HG02798 (cell line): ENCODE data around the gene PRR22.
A peak's percentile ranks its signal among the peaks of the same experiment; 100 is the strongest.

Source experiments
- ATAC-seq: cut with Tn5 transposase; IDR thresholded peaks from one replicate; pipeline ENCODE4 v1.9.1; 2021; ENCODE audit warnings: mild to moderate bottlenecking; ENCODE audit not compliant: unreplicated experiment, poor library complexity

The PRR22 gene

DNA sequence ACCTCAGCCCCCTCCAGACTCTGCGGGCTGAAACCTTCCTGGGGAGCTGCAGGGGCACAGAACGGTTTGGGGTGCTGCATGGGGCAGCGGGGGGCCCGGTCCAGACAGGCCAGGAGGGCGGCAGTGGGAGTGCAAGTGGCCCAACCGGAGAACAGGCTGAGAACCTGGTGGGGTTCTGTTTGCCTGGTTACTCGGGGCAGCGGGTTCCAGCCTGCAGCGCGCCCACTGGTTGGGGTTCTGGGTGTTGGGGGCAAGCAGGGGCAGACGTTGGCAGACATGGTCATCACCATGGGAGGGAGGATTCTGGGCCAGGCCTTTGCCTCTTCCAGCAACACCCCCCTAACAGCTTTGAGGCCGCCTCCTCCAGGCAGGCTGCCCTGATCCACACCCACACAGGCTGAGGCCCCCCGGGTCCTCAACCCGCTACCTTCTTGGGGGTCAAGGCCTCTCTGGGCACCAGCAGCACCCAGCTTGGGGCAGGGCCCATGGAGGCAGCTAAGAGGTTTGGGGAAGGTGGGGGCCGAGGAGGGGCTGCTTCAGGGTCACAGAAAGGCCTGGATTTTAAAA, at the start of gene PRR22:
Gene PRR22, minus strand, starts transcription at position 166 of the 567 bp plus-strand sequence. Its CDS starts 86 bp downstream, at position 80.
- no peak for ATAC-seq

DNA sequence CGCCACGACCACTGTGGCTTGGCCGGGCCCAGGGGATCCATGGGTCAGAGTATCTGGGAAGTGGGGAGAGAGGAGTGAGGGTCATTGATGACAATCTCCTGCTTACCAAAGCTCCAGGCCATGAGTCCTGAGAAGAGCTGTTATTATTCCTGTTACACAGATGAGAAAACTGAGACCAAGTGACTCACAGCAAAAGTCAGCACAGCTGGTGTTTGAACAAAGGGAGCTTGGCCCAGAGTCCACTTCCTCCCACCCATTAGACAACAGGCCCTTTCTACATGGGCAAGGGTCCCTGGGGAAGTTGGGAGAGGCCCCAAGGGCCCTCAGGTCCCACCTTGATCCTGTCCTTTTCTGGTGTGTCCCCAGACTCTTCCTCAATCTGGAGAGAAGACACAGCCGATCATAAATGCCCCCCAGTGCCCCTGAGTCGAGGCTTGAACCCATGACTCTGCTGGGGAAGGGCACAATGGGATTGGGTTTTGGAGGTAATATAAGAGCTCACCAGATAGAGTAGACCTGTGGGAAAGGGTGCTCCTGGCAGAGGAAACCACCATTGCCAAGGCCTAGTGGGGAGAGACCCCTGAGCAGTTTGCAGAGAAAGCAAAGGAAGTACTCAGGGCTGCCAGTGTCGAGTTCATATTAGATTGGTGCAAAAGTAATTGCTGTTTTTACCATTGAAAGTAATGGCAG, 48.1 kb upstream of the PRR22 start:
- ATAC-seq: no peak

DNA sequence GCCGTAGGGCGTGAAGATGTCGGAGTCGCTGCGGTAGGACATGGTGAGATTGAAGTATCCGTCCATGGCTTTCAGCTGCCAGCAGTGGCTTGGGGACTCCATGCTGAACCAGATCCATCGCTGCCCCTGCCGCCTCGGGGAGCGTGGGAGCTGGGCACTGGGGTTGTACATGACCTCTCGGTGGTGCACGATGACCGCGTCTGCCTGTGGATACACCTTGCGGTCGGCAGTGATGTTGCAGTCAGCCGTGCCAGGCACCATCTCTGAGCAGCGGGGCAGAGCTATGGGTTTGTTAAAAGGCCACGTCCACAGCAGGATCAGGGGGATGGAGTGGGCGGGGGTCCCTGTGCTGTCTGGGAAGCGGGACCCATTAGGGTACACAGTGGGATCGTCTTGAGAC, 47.5 kb upstream of the PRR22 start:
- ATAC-seq: no peak

DNA sequence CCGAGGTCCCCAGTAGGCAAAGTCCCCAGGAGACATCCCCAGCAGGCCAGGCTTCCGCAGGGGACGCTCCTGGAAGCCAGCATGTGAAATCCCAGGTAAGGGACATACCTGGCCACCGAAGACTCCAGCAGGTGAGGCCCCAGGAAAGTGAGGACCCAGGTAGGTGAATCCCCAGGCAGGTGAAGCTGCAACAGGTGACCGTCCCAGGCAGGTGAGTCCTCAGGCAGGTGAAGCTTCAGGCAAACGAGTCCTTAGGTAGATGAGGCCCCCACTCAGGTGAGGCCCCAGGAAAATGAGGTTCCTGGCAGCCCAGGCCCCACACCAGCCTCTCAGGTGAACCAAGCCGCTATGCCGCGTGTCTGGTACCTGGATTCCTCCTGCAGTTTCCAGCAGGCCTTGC, 46.6 kb upstream of the PRR22 start:
- ATAC-seq: no peak

DNA sequence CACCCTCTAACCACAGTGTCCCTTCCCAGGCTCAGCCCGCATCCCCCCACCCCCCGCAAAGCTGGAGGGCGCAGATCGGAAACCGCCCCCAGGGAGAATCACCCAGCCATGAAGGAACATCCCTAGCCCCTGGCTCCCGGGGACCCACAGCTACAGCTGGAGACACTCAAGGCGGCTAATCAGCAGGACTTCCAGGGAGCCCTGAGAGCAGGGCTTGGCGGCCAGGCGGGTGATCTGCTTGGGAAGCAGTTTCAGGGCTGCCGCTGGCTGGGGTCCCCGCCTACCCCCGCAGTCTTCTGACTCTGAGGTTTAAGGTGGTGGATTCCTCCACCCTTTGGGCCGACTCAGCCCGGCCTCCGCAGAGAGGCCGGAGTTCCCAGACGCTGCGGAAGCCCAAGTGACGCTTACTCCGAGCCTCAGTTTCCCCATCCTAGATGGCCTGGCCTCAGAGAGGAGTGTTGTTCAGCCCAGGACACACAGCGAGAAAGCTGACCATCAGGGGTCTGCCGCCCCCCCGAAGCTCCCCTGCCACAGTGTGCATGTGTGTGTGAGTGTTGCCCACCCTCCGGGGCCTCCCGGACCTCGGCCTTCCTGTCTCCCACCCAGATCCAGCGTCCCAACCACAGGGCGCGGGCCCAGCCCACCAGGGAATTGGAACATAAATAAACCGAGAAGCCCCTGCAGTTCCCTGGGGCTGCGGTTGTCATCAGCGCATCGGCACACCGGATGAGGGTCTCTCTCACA, 45.2 kb upstream of the PRR22 start:
- ATAC-seq: no peak

DNA sequence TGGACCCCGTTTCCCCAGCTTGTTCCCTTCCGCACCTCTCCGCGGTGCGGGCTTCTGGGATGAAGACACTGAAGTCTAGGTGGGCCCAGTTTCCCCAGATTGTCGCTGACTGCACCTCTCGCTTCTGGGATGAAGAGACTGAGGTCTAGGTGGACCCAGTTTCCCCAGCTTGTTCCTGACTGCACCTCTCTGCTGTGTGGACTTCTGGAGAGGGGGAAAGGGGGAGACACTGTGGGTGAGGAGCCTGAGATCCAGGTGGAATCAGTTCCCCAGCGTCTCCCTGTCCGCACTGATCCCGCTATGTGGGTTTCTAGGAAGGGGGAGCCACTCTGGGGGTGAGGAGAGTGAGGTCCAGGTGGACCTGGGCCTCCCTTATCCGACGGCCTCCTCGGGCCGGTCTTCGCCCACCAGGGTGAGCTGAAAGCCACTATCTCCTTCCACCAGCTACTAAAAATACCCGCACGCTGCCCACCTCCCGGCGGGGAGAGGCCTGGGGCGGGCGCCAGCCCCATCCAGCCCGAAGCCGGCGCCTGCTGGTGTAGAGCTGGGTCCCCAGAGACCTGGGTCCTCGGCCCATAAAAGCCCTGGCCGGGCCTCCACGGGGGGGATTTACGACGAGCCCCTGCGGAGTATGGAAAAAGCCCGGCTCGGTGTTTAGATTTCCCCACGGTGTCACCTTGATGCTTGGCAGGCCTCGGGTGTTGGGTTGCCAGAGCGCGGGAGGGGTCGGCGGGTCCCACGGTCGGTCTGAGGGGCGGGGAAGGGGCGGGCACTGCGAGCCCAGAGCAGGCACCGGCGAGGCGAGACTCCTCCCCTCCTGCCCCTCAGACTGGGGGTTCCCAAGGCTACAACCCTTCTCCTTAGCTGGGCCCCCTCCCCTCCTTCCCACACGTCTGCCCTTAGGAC, 44.4 kb upstream of the PRR22 start:
- no peak for ATAC-seq

DNA sequence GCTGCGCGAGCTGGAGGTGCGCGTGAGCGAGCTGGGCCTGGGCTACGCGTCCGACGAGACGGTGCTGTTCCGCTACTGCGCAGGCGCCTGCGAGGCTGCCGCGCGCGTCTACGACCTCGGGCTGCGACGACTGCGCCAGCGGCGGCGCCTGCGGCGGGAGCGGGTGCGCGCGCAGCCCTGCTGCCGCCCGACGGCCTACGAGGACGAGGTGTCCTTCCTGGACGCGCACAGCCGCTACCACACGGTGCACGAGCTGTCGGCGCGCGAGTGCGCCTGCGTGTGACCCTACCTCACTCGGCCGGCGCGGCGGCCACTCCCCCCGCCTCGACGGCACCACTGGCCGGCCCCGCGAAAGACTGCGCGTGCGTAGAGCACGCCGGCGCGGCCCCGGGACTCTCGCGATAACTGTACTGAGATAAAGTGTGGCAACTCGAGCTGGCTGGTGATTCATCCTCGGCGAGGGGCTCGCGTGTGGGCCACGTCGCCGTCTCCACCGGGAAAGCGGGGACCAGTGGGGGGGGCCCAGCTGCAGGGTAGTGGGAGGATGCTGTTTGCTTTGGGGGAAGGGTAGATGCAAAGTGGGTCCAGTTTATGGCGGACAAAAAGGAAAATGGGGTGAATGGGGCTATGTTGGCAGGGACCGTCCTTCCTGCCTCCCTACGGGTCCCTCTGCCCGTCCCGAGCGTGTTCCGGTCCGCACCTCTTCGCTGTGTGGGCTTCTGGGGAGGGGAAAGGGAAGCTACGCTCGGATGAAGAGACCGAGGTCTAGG, 43.5 kb upstream of the PRR22 start:
- ATAC-seq: peak; percentile 74

DNA sequence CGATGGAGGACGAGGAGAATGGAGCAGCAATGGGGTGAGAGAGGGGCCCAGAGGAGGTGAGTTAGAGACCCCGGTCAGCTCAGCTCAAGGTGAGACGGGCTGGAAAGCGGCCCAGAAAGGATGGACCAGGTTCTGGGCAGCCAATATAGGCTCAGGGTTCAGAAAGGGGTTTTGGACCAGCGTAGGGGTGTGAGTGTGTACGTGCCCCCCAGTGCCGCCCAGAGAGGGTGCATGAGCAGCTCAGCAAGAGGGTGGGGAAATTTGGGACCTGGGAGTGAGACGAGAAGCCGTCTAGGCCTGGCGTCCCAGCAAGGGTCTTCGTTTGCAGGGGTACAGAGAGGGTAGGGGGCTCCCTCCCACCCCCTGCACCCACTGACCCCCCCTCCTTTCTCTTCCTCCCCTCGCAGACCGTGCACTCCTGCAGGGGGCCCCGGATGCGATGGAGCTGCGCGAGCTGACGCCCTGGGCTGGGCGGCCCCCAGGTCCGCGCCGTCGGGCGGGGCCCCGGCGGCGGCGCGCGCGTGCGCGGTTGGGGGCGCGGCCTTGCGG, 42.9 kb upstream of the PRR22 start:
- no peak for ATAC-seq

DNA sequence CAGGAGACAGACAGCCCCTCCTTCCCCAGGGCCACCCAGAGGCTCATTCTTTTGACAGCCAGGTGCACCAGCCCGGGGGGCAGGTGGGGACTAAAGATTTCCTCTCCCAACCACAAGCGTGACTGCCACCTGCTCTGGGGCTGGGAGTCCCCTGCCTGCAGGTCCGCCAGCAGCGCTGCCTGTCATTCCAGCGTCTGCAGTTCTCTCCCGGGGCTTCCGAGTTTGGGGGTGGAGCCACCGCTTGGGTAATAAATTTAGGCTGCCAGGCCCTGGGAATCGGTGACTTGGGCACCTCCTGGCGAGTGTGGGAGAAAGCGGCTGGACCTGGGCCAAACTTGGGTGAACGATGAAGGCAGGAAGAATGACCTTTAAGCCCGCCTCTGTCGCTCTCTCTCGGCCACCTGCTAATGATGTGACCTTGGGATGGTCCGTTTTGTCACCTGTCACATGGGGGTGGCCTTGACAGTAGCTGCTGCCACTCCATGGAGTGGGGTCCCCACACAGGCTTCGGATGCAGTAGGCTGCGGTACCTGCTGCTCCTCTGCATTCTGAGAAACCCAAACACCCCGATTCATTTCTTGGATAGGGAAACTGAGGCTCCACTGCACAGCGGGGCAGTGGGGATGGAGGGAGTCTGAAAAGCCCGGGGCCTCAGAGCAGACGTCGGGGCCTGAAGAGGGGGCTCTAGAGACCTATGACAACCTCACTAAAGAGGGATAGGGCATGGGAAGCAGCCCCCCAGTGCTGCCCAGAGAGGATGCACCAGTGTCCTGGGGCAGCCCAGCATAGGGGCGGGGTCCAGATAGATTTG, 42.2 kb upstream of the PRR22 start:
- no peak for ATAC-seq

DNA sequence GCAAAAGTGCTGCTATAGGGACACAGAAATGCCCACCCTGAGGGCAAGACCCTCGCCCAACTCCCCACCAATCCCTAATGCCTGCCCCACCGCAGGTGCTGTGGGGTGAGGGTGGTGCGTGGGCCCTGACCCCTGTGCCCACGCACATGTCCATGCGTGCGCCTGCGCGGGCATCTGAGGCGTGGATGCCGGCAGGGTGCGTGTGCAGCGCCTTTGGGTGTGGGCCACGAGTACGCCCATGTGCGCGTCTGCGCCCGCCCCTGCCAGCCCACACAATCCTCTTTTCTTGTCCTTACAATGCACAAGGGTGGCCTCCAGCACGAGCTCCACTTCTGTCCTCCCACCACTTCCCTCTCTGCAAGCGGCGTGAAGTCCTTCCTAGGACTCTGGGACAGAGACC, 40.6 kb upstream of the PRR22 start:
- no peak for ATAC-seq

DNA sequence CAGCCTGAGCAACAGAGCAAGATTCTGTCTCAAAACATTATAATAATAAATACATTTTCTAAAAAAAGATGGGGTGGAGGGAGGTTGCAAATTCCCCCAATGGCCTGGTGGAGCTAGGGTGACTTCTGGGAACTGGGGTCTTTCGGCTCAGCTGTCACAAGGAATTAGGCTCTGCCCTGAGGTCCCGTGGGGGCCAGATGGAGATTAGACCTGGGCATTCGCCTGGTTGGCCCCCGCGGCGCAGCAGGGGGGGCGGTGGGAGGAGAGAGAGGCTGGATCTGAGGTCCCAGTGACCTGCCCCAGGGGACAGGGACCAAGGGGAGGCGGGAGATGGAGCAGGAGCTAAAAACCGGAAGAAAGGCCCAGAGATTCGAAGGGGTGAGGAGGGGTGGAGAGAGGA, 40.2 kb upstream of the PRR22 start:
- ATAC-seq: no peak

DNA sequence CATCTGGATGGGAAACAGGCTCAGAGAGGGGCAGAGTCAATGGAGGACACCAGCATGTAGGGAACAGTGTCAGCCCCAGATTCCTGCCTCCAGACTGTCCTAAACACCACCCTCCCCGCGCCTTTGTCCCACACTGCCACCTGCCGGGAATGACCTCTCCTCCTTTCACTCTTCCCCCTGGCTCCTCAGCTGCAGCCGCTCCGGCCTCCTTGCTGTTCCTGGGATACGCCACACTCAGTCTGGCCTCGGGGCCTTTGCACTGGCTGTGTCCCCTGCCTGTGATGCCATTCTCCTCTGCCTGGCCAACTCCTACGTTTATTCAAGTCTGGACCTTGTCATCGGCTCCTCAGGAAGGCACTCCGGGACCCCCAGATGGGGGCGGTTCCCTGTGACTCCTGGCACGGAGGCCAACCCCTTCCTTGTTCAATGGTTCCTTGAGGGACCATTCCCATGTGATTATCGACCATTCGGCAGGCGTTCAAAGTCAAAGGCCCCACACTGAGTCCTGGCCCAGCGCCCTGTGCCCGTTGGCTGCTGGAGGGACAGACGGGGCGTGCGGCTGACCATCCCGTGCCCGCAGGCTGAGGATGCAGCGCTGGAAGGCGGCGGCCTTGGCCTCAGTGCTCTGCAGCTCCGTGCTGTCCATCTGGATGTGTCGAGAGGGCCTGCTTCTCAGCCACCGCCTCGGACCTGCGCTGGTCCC, 39.2 kb upstream of the PRR22 start:
- ATAC-seq: no peak

DNA sequence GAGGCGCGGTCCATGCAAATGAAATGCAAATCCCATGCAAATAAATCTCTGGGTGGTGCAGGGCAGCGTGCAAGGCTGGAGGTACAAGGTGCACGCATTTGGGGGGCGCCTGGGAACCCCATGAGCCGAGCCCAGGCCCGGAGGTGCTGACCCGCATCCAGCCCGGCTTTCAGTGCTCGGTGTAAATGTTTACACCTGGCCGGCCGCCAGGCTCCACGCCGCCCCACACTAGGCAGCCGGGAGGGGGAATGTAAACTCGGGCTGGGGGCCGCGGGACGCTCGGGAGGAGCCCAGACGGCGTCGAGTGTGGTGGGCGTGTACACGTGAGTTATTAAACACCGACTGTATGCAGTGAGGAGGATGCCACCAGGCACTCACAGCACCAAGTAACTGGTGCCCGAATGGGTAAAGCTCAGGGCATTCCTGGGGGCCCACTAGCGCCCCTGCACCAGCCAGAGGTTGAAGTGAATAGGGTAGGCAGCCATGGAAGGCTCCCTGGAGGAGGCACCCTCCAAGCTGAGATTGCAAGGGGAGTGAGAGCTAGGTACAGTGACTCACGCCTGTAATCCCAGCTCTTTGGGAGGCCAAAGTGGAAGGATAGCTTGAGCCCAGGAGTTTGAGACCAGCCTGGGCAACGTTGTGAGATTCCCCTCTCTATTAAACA, 37.8 kb upstream of the PRR22 start:
- no peak for ATAC-seq

DNA sequence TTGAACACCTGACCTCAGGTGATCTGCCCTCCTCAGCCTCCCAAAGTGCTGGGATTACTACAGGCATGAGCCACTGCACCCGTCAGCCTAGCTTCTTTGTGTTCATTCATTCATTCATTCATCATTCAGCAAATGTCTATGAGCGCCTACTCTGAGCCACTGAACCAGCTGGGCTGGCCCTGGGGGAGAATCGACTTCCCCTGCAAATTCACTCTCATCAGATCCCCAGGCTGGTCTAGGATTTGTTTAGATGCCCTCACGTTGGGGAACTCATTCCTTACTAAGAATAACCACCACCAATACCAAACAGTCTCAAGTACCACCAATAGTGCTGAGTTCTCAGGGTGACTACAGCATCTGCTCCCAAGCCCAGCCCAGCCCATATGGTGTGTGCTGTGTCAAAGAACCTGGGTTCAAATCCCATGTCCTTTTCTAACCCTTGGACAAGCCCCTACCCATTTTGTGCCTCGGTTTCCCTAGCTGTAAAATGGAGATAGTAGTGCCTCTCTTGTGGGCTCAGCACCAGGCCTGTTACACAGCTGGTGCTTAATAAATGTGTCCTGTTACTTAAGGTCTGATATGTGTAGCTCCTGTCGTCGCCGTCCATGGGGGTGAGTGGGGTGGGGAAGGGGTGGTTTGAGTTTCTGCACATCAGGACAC, 37.1 kb upstream of the PRR22 start:
- ATAC-seq: no peak

DNA sequence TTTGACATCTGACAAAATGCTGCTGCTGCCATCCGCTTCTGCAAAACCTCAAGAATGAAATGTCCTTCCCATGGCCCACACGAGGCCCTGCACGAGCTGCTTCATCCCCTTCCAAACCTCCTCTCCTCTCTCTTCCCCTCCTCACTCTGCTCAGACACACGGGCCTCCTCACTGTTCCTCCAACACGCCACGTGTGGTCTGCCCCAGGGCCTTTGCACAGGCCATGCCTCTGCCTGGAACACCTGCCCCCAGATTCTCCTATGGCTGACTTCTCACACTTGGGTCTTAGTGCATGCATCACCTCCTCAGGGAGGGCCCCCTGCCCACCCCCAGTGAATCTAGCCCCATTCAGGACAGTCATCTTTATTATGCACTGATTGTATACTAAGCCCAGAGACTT, 36.2 kb upstream of the PRR22 start:
- ATAC-seq: no peak

DNA sequence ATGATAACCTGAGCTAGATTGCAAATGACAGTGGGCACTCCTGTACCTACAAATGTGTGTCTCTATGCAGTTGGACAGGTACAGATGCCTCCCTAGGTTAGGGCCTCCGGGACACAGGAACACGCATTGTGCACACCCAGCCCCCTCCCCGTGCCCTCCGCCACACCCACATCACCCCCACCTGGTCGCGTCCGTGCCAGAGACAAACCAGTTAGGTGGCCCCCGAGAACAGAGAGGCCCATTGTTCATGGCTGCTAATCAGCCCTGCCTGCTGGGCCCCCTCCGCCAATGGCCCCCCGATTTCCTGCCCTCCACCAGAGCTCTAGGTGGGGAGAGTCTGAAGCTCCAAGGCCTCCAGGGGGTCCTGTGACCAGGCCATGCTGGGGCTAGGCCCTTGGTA, 34.0 kb upstream of the PRR22 start:
- no peak for ATAC-seq

DNA sequence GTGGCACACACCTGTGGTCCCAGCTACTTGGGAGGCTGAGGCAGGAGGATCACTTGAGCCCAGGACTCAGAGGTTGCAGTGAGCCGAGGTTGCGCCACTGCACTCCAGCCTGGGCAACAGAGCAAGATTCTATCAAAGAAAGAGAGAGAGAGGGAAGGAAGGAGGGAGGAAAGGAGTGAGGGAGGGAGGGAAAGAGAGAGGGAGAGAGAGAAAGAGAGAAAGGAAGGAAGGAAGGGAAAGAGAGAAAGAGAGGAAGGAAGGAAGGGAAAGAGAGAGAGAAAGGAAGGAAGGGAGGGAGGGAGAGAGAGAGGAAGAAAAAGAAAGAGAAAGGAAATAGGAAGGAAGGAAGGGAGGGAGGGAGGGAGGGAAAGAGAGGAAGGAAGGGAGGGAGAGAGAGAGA, 32.7 kb upstream of the PRR22 start:
- ATAC-seq: no peak
